Gastrocnemius medialis (tissue), 4 donors: ENCODE measurements around the gene URB2. TPM values are rescaled to one million over a fixed set of nuclear protein-coding genes. Genes with fewer than 3 reads are reported as not detected.

Experiments used
- ATAC-seq, 2 donors: fragments of 150-250 bp; one replicate each; pipeline ENCODE4 v1.9.1; 2016
- DNase-seq, 2 donors: peaks; one replicate each; pipeline ENCODE4 v3.0.0-alpha.2; 2019
- H3K27ac ChIP-seq, 4 donors: fragments of 200-600 bp; sonication (generic); 1 replicate in 1 of 4; 2 replicates in 3 of 4; pipeline ENCODE4 v1.5.1; 2016 to 2018; ENCODE audit warnings: mild to moderate bottlenecking in 2 of 4, moderate library complexity in 1 of 4
- H3K27me3 ChIP-seq, 3 donors: fragments of 200-600 bp; sonication (generic) in 2 of 3; 1 replicate in 1 of 3; 2 replicates in 2 of 3; pipeline versions ENCODE4 v1.5.1 to v1.6.0; 2016 to 2019; ENCODE audit warnings: mild to moderate bottlenecking in 1 of 3, moderate library complexity in 1 of 3
- H3K36me3 ChIP-seq, 2 donors: fragments of 200-600 bp; sonication (generic) in 1 of 2; one replicate each; pipeline ENCODE4 v1.5.1; 2017 to 2018
- H3K4me1 ChIP-seq, 2 donors: fragments of 200-600 bp; sonication (generic) in 1 of 2; one replicate each; pipeline ENCODE4 v1.5.1; 2016 to 2017; ENCODE audit warnings: mild to moderate bottlenecking in 2 of 2
- H3K4me3 ChIP-seq, 4 donors: fragments of 200-600 bp; sonication (generic) in 3 of 4; 1 replicate in 1 of 4; 2 replicates in 3 of 4; pipeline ENCODE4 v1.5.1; 2016 to 2019; ENCODE audit warnings: mild to moderate bottlenecking in 2 of 4
- H3K9me3 ChIP-seq, 3 donors: fragments of 200-600 bp; sonication (generic) in 2 of 3; 1 replicate in 1 of 3; 2 replicates in 2 of 3; pipeline ENCODE4 v1.5.1; 2016 to 2019
- CTCF ChIP-seq, 5 experiments: fragments of 450-650 bp in 3 of 5; fragments of 200-600 bp in 2 of 5; sonication (generic) in 2 of 5; IDR thresholded peaks in 4 of 5; conservative IDR thresholded peaks in 1 of 5; 1 replicate in 4 of 5; 2 replicates in 1 of 5; pipeline ENCODE4 v1.5.1; 2016 to 2019; ENCODE audit warnings: antibody characterized with exemption in 5 of 5, mild to moderate bottlenecking in 3 of 5, moderate library complexity in 3 of 5
- POLR2A ChIP-seq, 2 donors: fragments of 450-650 bp; IDR thresholded peaks; one replicate each; pipeline ENCODE4 v1.6.1; 2017; ENCODE audit warnings: antibody characterized with exemption in 2 of 2, mild to moderate bottlenecking in 2 of 2, moderate library complexity in 2 of 2
- in situ Hi-C, 4 donors: fragments of 200-750 bp; cut with MboI; loops; one replicate each; pipeline versions ENCODE4 v1.15.0 to v1.8.0; 2017; ENCODE audit warnings: low sequenced_read_pairs in 4 of 4
- intact Hi-C: fragments of 100-400 bp; cut with DNase I; formaldehyde crosslinking; loops from one replicate; pipeline ENCODE4 v1.15.1; 2023; ENCODE audit warnings: low total_unique reads
- total RNA-seq, 4 donors: library from RNA; depleted of rRNA; stranded (reverse); fragments of >200 nt; gene quantifications; one replicate each; pipeline versions ENCODE4 v1.1.0 to v1.2.3, GENCODE V29; 2016

Gene URB2
- total RNA-seq, 4 donors from 2014 or later = 9.9 to 20.6 (median 13.4) TPM

- H3K27me3 ChIP-seq = no peaks in the 10 kb centered on the region
- H3K4me1 ChIP-seq = peaks cover 0 to 7% of the 10 kb centered on the region in 2 donors
- TF ChIP-seq POLR2A (IDR thresholded peaks at IDR 0.05) = no peak
- peaks cover 0 to under 1% of the 10 kb centered on the region in 2 donors for H3K36me3 ChIP-seq
- H3K9me3 ChIP-seq = no peaks in the 10 kb centered on the region
- DNase-seq (no peak), ATAC-seq (no peak)
- in situ Hi-C loops (loop anchor here in 2 of 4 donors (10.0 to 25.0 kb wide), 2 partner anchors 321 to 649 kb away; no protein-coding TSS in a partner anchor), intact Hi-C loops (loop anchor here (10.0 kb wide), 2 partner anchors 329 to 549 kb away; no protein-coding TSS in a partner anchor)
- no peak overlapping the region for H3K4me3 ChIP-seq
- no peak overlapping the region for H3K27ac ChIP-seq
Measured at GRCh38 chr1:229665912-229666558, 40.0 kb downstream of the URB2 start.

GRCh38 chr1:229666585-229666984 lies 40.5 kb downstream of the URB2 start:
- Histone ChIP-seq H3K27me3 (no peaks in the 10 kb centered on the region), H3K4me3 (no peak overlapping the region), H3K27ac (no peak overlapping the region), H3K4me1 (peaks cover 0 to 5% of the 10 kb centered on the region in 2 donors), H3K9me3 (no peaks in the 10 kb centered on the region), H3K36me3 (no peaks in the 10 kb centered on the region)
- intact Hi-C loops (loop anchor here (10.0 kb wide), 2 partner anchors 328 to 548 kb away; no protein-coding TSS in a partner anchor), in situ Hi-C loops (loop anchor here in 2 of 4 donors (10.0 to 25.0 kb wide), 2 partner anchors 321 to 648 kb away; no protein-coding TSS in a partner anchor)
- TF ChIP-seq POLR2A (IDR thresholded peaks at IDR 0.05) (no peak), CTCF (IDR thresholded peaks at IDR 0.05 in 4 of 5, conservative IDR thresholded peaks at IDR 0.05 in 1 of 5) (no peak)
- ATAC-seq = no peak
- no peak for DNase-seq

- Histone ChIP-seq H3K27me3 (no peaks in the 10 kb centered on the region), H3K4me1 (peaks cover 0 to 2% of the 10 kb centered on the region in 2 donors), H3K36me3 (no peaks in the 10 kb centered on the region), H3K27ac (no peak overlapping the region), H3K4me3 (no peak overlapping the region), H3K9me3 (no peaks in the 10 kb centered on the region)
- TF ChIP-seq POLR2A (IDR thresholded peaks at IDR 0.05) = no peak
- TF ChIP-seq CTCF (IDR thresholded peaks at IDR 0.05 in 4 of 5, conservative IDR thresholded peaks at IDR 0.05 in 1 of 5) = no peak
- in situ Hi-C loops = loop anchor here in 2 of 4 donors (10.0 to 25.0 kb wide), 2 partner anchors 318 to 645 kb away; no protein-coding TSS in a partner anchor
- DNase-seq (no peak), ATAC-seq (no peak)
- intact Hi-C loops = loop anchor here (10.0 kb wide), 2 partner anchors 325 to 545 kb away; no protein-coding TSS in a partner anchor
Measured at GRCh38 chr1:229669333-229669732, 43.3 kb downstream of the URB2 start.

- Histone ChIP-seq H3K27me3 (no peaks in the 10 kb centered on the region), H3K9me3 (no peaks in the 10 kb centered on the region), H3K36me3 (no peaks in the 10 kb centered on the region), H3K4me1 (no peaks in the 10 kb centered on the region), H3K4me3 (no peak overlapping the region), H3K27ac (no peak overlapping the region)
- ATAC-seq = no peak
- intact Hi-C loops = no loop called here
- TF ChIP-seq CTCF (IDR thresholded peaks at IDR 0.05 in 4 of 5, conservative IDR thresholded peaks at IDR 0.05 in 1 of 5) (no peak), POLR2A (IDR thresholded peaks at IDR 0.05) (no peak)
- no peak for DNase-seq
- in situ Hi-C loops = loop anchor here in 2 of 4 donors (10.0 to 25.0 kb wide), 2 partner anchors 316 to 653 kb away; no protein-coding TSS in a partner anchor
Measured at GRCh38 chr1:229671310-229671709, 45.3 kb downstream of the URB2 start.

GRCh38 chr1:229672246-229672645 lies 46.2 kb downstream of the URB2 start:
- H3K9me3 ChIP-seq = no peaks in the 10 kb centered on the region
- H3K27ac ChIP-seq = no peak overlapping the region
- TF ChIP-seq POLR2A (IDR thresholded peaks at IDR 0.05) (no peak), CTCF (IDR thresholded peaks at IDR 0.05 in 4 of 5, conservative IDR thresholded peaks at IDR 0.05 in 1 of 5) (no peak)
- DNase-seq = no peak
- ATAC-seq = no peak
- H3K4me1 ChIP-seq = no peaks in the 10 kb centered on the region
- no peaks in the 10 kb centered on the region for H3K27me3 ChIP-seq
- intact Hi-C loops = no loop called here
- H3K36me3 ChIP-seq = no peaks in the 10 kb centered on the region
- H3K4me3 ChIP-seq = no peak overlapping the region
- in situ Hi-C loops = loop anchor here in 2 of 4 donors (10.0 to 25.0 kb wide), 2 partner anchors 315 to 653 kb away; no protein-coding TSS in a partner anchor
